Measurements from ENCODE around the gene FZD10. TPM values are rescaled to one million over a fixed set of nuclear protein-coding genes. Genes with fewer than 3 reads are reported as not detected.

The FZD10 gene
- total and polyA plus RNA-seq, 2 of the 8 experiments (the other 6 are each of a cell fraction or from before 2014, with no cell fraction given) = 0.11 to 0.60 TPM

GRCh38 chr12:130164936-130165335 lies 2.7 kb downstream of the FZD10 start:
- H2BK12ac ChIP-seq (ENCODE audit: low read depth, low read length) = no peak overlapping the region
- H3K27ac ChIP-seq (ENCODE audit: low read depth, low read length) = no peak overlapping the region
- H4K91ac ChIP-seq (replicated peaks; ENCODE audit: insufficient read length, low read length) = no peak overlapping the region
- no peak overlapping the region for H4K5ac ChIP-seq (ENCODE audit: insufficient read length, low read depth, low read length)
- DNase-seq (ENCODE audit: low read depth in 1 of 2, low spot score in 2 of 2) (peak in 1 of 2 experiments; percentile 61), FAIRE-seq (no peak)
- no peak overlapping the region for H2BK120ac ChIP-seq (replicated peaks; ENCODE audit: low read depth, low read length)
- H2BK15ac ChIP-seq (ENCODE audit: low read length) = no peak overlapping the region
- H3K23me2 ChIP-seq (ENCODE audit: low read depth, low read length) = peaks cover 15% of the 10 kb centered on the region; the same call in 1 of the 2 replicates
- H3K14ac ChIP-seq (ENCODE audit: insufficient read length) = no peak overlapping the region
- H3K23ac ChIP-seq (ENCODE audit: insufficient read length) = no peak overlapping the region
- H3K4me2 ChIP-seq (ENCODE audit: insufficient read depth in 1 of 2, low read depth in 2 of 2, low read length in 2 of 2) = peak overlapping the region in 1 of 2 experiments; percentile 90; a peak in 1 of 4 replicates
- H3K9ac ChIP-seq (replicated peaks in 1 of 4; ENCODE audit: extremely low read depth in 1 of 4, low read depth in 3 of 4, low read length in 3 of 4) = no peak overlapping the region
- no peak overlapping the region for H2AK5ac ChIP-seq (ENCODE audit: low read depth, low read length)
- no peak overlapping the region for H2BK20ac ChIP-seq (ENCODE audit: low read length)
- H3K79me2 ChIP-seq (ENCODE audit: control insufficient read depth in 1 of 2, insufficient read depth in 2 of 2, low read length in 2 of 2) = no peaks in the 10 kb centered on the region
- no peak overlapping the region; a peak in 1 of 8 replicates for H3K4me3 ChIP-seq (ENCODE audit: extremely low read depth in 1 of 4, insufficient read depth in 2 of 4, low read depth in 3 of 4, low read length in 4 of 4)
- no peak overlapping the region for H2AFZ ChIP-seq (ENCODE audit: low read length)
- 4% methylated on average over 5 of the region's 5 CpGs; no CpG with 5 or more reads in 1 of the 2 experiments for WGBS, 2 experiments (ENCODE audit: extremely low coverage in 1 of 2, insufficient coverage in 1 of 2, insufficient read length in 1 of 2, insufficient replicate concordance in 2 of 2, low coverage in 1 of 2, low lambda C conversion rate in 2 of 2, missing lambda C conversion rate in 1 of 2)
- no peak overlapping the region for H3K18ac ChIP-seq (ENCODE audit: extremely low read depth, low read length)
- H3K27me3 ChIP-seq (replicated peaks in 1 of 4; ENCODE audit: control insufficient read depth in 3 of 4, extremely low read depth in 1 of 4, insufficient read depth in 3 of 4, low read length in 3 of 4) = peaks cover 74 to 93% (median 84%) of the 10 kb centered on the region in 4 experiments
- peaks cover 0 to 26% (median 24%) of the 10 kb centered on the region in 4 experiments; a peak in 6 of 7 replicates for H3K4me1 ChIP-seq (replicated peaks in 1 of 4; ENCODE audit: control insufficient read depth in 3 of 4, insufficient read depth in 4 of 4, low read length in 3 of 4)
- H3K36me3 ChIP-seq (ENCODE audit: control insufficient read depth in 2 of 4, insufficient read depth in 4 of 4, low read length in 3 of 4) = peaks cover 0 to 8% (median 0%) of the 10 kb centered on the region in 4 experiments; a peak in 1 of 8 replicates
- peaks cover 22 to 25% of the 10 kb centered on the region in 2 experiments for H4K20me1 ChIP-seq (replicated peaks in 1 of 2; ENCODE audit: control insufficient read depth in 1 of 2, insufficient read depth in 2 of 2, low read length in 2 of 2)
- no peak for TF ChIP-seq SP2 (IDR thresholded peaks at IDR 0.05; ENCODE audit: low read length)
- TF ChIP-seq NANOG (IDR thresholded peaks at IDR 0.05; ENCODE audit: insufficient read depth, low read depth, low read length, poor library complexity, severe bottlenecking) = peak; percentile 53
- TF ChIP-seq, protein P1, sequence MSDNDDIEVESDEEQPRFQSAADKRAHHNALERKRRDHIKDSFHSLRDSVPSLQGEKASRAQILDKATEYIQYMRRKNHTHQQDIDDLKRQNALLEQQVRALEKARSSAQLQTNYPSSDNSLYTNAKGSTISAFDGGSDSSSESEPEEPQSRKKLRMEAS (IDR thresholded peaks at IDR 0.05) = no peak
- TF ChIP-seq KDM5A (IDR thresholded peaks at IDR 0.05; ENCODE audit: low read length) = no peak
- TF ChIP-seq GTF2F1 (IDR thresholded peaks at IDR 0.05; ENCODE audit: borderline replicate concordance, low read depth, low read length) = no peak
- no peak overlapping the region for H3K4ac ChIP-seq (replicated peaks; ENCODE audit: insufficient read length, low read depth, low read length)
- H3K79me1 ChIP-seq (ENCODE audit: low read depth, low read length) = no peaks in the 10 kb centered on the region; the same call in 1 of the 2 replicates
- H4K8ac ChIP-seq (ENCODE audit: extremely low read depth, insufficient read depth, low read length) = no peak overlapping the region
- H2BK5ac ChIP-seq (ENCODE audit: low read depth, low read length) = no peak overlapping the region
- CTCF ChIA-PET (ENCODE audit: partially characterized antibody) = interaction anchor here (1.5 to 1.9 kb wide), 2 partner anchors 60 to 78 kb away, joined by 4 read pairs; no protein-coding TSS in a partner anchor
- H3K9me3 ChIP-seq (ENCODE audit: insufficient read depth in 2 of 2, low read depth in 1 of 2, low read length in 1 of 2) = no peaks in the 10 kb centered on the region; a peak in 1 of 4 replicates
- no peak overlapping the region for H3K56ac ChIP-seq (replicated peaks; ENCODE audit: insufficient read length, low read depth, low read length)
- POLR2A ChIA-PET (ENCODE audit: partially characterized antibody) = no interaction called here
